HTR-8/SVneo (cell line): ENCODE data around the gene NXPE4.
"Not testable (repeated sequence)": the region's sequence is repeated elsewhere in the genome, so short reads cannot be mapped to it uniquely, and the experiment has no call there.

Experiments
- DNase-seq: peaks from one replicate; pipeline ENCODE4 v3.0.0; 2011; ENCODE audit warnings: low spot score, mixed read lengths; ENCODE audit not compliant: insufficient read length
- FAIRE-seq: peaks from 2 replicates; lab custom pipeline; 2011; peaks lifted over from hg19 to GRCh38; lab: Jason Lieb, UNC

Gene NXPE4

DNA sequence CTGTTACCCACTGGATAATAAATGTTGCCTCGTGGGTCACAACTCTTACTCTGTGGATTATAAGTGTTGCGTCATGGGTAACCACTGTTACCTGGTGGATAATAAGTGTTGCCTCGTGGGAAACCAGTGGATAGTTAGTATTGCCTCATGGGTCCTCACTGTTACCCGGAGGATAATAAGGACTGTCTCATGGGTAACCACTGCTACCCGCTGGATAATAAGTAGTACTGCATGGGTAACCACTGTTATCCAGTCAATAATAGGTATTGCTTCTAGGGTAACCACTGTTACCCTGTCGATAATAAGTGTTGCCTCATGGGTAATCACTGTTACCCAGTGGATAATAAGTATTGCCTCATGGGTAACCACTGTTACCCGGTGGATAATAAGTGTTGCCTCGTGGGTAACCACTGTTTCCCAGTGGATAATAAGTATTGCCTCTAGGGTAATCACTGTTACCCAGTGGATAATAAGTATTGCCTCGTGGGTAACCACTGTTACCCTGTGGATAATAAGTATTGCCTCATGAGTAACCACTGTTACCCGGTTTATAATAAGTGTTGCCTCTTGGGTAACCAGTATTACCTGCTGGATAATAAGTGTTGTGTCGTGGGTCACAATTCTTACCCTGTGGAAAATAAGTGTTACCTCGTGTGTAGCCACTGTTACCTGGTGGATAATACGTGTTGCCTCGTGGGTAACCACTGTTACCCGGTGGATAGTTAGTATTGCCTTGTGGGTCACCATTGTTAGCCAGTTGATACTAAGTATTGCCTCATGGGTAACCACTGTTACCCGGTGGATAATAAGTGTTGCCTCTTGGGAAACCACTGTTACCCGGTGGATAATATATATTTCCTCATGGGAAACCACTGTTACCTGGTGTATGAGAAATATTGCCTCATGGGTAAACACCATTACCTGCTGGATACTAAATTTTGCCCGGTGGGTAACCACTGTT is 15.7 kb upstream of the NXPE4 start:
- peak; percentile 77 for FAIRE-seq
- no peak for DNase-seq

DNA sequence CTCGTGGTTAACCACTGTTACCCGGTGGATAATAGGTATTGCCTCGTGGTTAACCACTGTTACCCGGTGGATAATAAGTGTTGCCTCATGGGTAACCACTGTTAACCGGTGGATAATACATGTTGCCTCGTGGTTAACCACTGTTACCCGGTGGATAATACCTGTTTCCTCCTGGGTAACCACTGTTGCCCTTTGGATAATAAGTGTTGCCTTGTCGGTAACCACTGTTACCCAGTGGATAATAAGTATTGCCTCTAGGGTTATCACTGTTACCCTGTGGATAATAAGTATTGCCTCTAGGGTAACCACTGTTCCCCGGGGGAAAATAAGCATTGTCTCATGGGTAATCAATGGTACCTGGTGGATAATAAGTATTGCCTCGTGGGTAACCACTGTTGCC is 15.0 kb upstream of the NXPE4 start:
- DNase-seq: no peak
- peak; percentile 59 for FAIRE-seq

DNA sequence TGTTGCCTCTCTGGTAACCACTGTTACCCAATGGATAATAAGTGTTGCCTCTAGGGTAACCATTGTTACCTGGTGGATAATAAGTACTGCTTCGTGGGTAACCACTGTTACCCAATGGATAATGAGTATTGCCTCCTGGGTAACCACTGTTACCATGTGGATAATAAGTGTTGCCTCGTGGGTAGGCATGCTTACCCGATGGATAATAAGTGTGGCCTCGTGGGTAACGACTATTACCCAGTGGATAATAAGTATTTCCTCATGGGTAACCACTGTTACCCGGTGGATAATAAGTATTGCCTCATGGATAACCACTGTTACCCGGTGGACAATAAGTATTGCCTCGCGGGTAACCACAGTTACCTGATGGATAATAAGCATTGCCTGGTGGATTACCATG is 13.8 kb upstream of the NXPE4 start:
- FAIRE-seq (no peak), DNase-seq (no peak)

DNA sequence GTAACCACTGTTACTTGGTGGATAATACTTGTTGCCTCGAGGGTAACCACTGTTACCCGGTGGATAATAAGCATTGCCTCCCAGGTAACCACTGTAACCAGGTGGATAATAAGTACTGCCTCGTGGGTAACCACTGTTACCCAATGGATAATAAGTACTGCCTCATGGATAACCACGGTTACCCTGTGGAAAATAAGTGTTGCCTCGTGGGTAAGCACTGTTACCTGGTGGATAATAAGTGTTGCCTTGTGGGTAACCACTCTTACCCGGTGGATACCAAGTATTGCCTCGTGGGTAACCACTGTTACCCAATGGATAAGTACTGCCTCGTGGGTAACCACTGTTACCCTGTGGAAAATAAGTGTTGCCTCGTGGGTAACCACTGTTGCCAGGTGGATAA is 13.0 kb upstream of the NXPE4 start:
- FAIRE-seq: peak; percentile 40
- not testable (repeated sequence) for DNase-seq

DNA sequence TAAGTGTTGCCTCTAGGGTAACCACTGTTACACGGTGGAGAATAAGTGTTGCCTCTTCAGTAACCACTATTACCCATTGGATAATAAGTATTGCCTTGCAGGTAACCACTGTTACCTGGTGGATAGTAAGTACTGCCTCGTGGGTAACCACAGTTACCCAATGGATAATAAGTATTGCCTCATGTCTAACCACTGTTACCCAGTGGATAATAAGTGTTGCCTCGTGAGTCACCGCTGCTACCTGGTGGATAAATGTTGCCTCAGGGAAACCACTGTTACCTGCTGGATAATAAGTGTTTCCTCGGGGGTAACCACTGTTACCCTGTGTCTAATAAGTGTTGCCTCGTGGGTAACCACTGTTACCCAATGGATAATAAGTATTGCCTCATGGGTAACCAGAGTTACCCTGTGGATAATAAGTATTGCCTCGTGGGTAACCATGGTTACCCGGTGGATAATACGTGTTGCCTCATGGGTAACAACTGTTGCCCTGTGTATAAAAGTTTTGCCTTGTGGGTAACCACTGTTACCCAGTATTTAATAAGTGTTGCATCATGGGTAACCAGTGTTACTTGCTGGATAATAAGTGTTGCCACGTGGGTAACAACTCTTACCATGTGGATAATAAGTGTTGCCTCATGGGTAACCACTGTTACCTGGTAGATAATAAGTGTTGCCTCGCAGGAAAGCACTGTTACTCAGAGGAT is 12.3 kb upstream of the NXPE4 start:
- FAIRE-seq (peak; percentile 42), DNase-seq (no peak)

DNA sequence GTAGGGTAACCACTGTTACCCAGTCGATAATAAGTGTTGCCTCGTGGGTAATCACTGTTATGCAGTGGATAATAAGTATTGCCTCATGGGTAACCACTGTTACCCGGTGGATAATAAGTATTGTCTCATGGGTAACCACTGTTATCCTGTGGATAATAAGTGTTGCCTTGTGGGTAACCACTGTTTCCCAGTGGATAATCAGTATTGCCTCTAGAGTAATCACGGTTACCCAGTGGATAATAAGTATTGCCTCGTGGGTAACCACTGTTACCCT is 11.2 kb upstream of the NXPE4 start:
- not testable (repeated sequence) for DNase-seq, FAIRE-seq

DNA sequence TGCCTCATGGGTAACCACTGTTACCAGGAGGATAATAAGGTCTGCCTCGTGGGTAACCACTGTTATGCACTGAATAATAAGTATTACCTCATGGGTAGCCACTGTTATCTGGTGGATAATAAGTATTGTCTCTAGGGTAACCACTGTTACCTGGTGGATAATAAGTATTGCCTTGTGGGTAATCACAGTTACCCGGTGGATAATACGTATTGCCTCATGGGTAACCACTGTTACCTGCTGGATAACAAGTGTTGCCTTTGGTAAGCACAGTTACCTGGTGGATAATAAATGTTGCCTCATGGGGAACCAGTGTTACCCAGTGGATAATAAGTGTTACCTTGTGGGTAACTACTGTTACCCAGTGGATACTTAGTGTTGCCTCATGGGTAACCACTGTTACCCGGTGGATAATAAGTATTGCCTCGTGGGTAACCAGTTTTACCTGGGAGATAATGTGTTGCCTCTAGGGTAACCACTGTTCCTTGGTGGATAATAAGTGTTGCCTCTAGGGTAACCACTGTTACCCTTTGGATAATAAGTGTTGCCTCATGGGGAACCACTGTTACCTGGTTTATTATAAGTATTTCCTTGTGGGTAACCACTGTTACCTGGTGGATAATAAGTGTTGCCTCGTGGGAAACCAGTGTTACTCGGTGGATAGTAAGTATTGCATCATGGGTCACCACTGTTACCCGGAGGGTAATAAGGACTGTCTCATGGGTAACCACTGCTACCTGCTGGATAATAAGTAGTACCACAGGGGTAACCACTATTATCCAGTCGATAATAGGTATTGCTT is 10.6 kb upstream of the NXPE4 start:
- FAIRE-seq (peak; percentile 86), DNase-seq (no peak)

DNA sequence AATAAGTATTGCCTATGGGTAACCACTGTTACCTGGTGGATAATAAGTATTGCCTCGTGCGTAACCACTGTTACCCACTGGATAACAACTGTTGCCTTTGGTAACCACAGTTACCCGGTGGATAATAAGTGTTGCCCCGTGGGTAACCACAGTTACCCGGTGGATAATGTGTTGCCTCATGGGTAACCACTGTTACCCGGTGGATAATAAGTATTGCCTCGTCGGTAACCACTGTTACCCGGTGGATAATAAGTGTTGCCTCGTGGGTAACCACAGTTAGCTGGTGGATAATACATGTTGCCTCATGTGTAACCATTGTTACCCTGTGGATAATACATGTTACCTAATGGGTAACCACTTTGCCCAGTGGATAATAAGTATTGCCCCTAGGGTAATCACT is 9.8 kb upstream of the NXPE4 start:
- FAIRE-seq: no peak
- no peak for DNase-seq

DNA sequence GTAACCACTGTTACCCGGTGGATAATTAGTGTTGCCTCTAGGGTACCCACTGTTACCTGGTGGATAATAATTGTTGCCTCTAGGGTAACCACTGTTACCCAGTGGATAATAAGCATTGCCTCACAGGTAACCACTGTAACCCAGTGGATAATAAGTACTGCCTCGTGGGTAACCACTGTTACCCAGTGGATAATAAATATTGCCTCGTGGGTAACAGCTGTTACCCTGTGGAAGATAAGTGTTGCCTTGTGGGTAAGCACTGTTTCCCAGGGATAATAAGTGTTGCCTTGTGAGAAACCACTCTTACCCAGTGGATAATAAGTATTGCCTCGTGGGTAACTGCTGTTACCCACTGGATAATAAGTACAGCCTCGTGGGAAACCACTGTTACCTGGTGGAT is 9.3 kb upstream of the NXPE4 start:
- DNase-seq (no peak), FAIRE-seq (no peak)

DNA sequence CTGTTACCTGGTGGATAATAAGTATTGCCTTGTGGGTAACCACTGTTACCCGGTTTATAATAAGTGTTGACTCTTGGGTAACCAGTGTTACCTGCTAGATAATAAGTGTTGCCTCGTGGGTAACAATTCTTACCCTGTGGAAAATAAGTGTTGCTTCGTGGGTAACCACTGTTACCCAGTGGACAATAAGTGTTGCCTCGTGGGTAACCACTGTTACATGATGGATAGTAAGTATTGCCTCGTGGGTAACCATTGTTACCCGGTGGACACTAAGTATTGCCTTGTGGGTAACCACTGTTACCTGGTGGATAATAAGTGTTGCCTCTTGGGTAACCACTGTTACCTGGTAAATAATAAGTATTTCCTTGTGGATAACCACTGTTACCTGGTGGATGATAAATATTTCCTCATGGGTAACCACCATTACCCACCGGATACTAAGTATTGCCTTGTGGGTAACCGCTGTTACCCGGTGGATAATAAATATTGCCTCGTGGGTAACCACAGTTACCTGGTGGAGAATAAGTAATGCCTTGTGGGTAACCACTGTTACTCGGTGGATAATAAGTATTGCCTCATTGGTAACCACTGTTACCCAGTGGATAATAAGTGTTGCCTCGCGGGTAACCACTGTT is 8.7 kb upstream of the NXPE4 start:
- FAIRE-seq (peak; percentile 46), DNase-seq (no peak)

DNA sequence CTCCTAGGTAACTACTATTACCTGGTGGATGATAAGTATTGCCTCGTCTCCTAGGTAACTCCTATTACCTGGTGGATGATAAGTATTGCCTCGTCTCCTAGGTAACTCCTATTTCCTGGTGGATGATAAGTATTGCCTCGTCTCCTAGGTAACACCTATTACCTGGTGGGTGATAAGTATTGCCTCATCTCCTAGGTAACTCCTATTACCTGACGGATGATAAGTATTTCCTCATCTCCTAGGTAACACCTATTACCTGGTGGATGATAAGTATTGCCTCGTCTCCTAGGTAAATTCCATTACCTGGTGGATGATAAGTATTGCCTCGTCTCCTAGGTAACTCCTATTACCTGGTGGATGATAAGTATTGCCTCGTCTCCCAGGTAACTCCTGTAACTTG is 7.6 kb upstream of the NXPE4 start:
- FAIRE-seq: not testable (repeated sequence)

DNA sequence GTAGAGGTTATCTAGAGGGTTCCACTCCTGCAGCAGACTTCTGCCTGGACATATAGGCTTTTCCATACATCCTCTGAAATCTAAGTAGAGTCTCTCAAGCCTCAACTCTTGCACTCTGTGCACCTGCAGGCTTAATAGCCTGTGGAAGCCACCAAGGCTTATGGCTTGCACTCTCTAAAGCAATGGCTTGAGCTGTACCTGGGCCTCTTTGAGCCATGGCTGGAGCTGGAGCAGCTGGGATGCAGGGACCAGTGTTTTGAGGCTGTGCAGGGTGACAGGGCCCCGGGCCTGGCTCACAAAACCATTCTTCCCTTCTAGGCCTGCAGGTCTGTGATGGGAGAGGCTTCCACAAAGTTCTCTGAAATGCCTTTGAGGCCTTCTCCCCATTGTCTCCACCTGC is 2.9 kb upstream of the NXPE4 start:
- no peak for DNase-seq
- FAIRE-seq: no peak

More for the DNA sequence above, 7.6 kb upstream of the NXPE4 start:
- DNase-seq: not testable (repeated sequence)

DNA sequence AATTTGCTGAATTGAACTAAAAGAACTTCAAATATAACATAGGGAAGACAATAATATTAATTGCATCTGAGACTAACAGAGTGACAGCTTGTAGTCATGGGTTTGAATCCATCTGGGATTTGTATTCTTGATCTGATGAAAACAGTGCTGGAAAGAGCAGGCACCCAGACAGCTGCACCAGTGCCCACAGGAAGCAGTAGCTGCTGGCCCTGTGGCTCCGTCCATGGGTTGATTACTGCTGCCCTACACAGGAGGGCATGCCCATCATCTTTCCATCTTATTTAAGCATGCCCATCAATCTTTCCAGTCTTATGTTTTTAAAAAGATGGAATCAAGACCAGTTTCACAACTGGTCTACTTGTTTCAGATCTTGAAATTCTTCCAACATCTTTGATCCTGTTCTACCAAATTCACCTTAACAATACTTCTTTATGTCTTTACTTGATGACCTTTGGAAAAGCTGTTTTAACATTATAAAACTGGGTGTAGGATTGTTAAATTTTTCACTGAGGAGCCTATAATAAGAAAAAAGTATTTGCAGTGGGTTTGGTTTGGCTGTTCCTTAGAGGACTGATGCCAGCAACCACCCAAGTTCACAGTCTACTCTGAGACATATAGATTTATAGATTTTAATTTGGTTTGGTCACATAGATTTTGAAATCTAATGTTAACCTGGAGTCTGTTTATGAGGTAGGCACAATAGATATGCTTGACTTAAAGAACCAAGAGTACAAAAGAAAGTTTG is 761 bp upstream of the NXPE4 start:
- DNase-seq (no peak), FAIRE-seq (no peak)

DNA sequence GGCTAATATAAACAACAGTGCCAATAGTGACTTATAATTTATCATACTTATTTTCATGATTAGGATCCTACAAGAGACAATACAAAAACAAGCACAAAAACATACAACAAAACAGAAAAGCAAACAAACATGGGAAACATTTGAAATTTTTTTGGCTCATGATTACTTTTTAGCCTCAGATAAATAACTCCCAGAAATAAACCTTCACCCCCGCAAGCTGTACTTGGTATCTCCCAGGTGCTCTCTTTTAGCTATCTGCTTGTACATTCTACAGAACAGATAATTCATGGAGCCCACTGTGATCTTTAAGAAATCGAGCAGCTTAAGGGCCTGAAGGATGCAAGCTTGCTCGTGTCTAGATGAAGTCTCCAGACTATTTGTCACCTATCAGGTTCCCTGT is 883 bp downstream of the NXPE4 start:
- FAIRE-seq: no peak
- no peak for DNase-seq

DNA sequence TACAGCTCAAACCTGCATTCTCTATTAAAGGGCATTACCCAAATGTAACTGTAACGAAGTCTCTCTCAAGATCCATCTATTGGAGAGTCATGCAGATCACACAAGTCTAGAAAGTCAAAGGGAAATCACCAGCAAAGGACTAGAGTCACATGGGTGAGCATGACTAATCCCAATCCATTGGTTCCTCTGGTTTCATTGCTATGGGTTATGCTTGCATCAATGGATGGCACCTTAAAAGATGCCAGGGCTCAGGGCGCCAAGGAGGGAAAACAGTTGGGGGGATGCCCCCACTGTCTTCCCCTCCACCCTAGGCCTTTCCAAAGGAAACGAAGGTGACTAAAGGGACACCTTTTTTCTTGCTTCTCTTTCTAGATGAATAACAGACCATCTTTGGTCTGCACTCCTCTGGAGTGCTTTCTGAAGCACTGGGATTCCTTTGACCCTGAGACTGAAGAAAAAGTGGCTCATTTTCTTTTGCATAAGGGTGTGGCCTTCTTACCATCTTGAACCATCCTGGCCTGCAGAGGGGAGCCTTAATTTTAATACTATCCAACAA is 8.1 kb downstream of the NXPE4 start:
- FAIRE-seq: no peak

DNA sequence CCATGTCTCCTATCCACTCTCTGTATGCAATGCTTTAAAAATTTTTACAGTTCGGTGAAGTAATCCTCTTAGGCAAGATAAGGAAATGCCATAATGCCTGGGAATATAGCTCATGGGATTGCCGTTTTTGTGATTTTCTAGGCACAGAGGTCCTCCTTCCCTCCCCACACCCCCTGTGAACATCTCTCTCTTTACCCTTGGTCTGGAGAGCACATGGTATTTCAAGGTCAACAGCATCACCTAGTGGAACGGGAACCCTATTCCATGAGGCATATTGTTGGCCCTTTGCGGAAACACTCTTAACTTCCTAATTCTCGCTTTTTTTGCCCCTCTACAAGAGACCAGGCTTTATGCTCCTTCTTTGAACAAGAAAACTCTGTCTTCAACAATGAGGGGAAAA is 8.8 kb downstream of the NXPE4 start:
- no peak for DNase-seq
- FAIRE-seq: peak; percentile 4

More for the DNA sequence above, 8.1 kb downstream of the NXPE4 start:
- no peak for DNase-seq

DNA sequence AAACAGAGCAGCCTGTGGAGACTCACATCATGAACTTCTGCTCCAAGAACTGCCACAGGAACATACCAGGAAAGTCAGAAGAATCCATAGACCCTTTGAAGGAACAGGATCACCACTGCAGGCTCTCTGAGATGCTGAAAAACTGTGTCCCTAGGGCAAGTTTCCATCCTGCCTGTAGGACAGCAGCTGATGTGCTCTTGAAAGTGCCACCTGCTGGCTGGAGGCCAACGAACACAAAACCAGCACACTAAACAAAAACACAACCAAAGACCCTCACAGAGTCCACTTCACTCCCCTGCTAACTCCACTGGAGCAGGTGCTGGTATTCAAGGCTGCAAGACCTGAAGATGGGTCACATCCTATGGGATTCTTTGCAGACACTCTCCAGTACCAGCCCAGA is 23.9 kb downstream of the NXPE4 start:
- DNase-seq: no peak

DNA sequence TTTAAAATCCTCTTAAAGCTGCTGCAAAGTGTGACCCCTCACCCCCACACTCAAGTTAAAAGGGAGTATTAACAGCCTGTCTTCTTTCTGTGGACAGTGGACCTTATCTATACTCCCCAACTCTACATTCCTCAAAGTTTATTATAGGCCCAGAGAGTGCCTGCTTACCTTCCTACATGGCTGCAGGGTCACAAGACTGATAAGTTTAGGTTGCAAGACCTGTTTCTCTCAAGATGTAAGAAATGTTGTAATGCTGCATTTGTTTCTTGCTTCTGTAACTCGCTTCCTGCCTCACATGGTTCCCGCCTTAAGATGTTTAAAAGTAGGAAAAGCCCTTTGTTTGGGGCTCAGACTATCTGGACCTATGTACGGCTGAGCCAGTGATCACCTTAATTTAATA is 25.8 kb downstream of the NXPE4 start:
- DNase-seq (no peak), FAIRE-seq (no peak)

More for the DNA sequence above, 23.9 kb downstream of the NXPE4 start:
- FAIRE-seq: peak; percentile 48

DNA sequence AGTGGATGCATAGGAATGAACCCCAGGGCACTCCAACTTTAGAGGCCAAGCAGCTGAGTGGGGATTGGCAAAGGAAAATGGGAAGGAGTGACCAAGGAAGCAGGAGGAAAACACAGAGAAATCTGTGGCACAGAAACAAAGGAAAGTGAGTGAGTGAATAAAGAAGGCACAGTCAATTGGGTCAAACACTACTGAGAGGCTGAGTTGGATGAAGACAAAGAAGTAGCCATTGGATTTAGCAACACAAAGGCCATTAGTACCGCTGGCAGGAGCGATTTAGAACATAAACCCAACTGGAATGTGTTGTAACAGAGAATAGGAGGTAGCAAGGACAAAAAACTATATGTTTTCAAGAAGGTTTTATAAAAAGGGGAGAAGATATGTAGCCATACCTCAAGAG is 29.3 kb downstream of the NXPE4 start:
- FAIRE-seq (no peak), DNase-seq (no peak)
